A549 (cell line): ENCODE data around the gene NECTIN1. TPM values are rescaled to one million over a fixed set of nuclear protein-coding genes. Genes with fewer than 3 reads are reported as not detected.

Experiments used
- ATAC-seq, 2 experiments: fragments of 200-7000 bp in 1 of 2; fragments of >200 bp in 1 of 2; cut with Nextera tagmentation in 1 of 2; cut with Tn5 transposase in 1 of 2; 3 replicates each; pipeline versions ENCODE4 v1.8.0 to v1.9.1; 2018 to 2020; ENCODE audit warnings: mild to moderate bottlenecking in 1 of 2, moderate library complexity in 1 of 2
- CTCF ChIA-PET: fragments of 300-600 bp; sonication (Branson Sonifier 250); formaldehyde crosslinking; extraction: SDS; loops from one replicate; lab custom pipeline; 2021; ENCODE audit warnings: antibody characterized with exemption, inconsistent platforms; lab: Yijun Ruan, JAX
- POLR2A ChIA-PET: fragments of 350-600 bp; formaldehyde crosslinking; extraction: SDS; loops from one replicate; lab custom pipeline; 2021; ENCODE audit warnings: antibody characterized with exemption, inconsistent platforms; lab: Yijun Ruan, JAX
- DNase-seq, 2 experiments: peaks; one replicate each; pipeline versions ENCODE4 v3.0.0 to v3.0.0-alpha.2; 2011 to 2016; ENCODE audit warnings: low read depth in 1 of 2, low spot score in 1 of 2
- FAIRE-seq: peaks from 2 replicates; lab custom pipeline; 2011; peaks lifted over from hg19 to GRCh38; lab: Jason Lieb, UNC
- H3K27ac ChIP-seq, 2 experiments: fragments of >200 bp; sonication (Bioruptor Twin); formaldehyde crosslinking; 3 replicates each; pipeline ENCODE4 v1.5.1; 2016 to 2017
- H3K4me1 ChIP-seq: fragments of >200 bp; sonication (Bioruptor Twin); formaldehyde crosslinking; 3 replicates; pipeline ENCODE4 v1.6.1; 2016
- H3K4me2 ChIP-seq: fragments of >200 bp; sonication (Bioruptor Twin); formaldehyde crosslinking; 3 replicates; pipeline ENCODE4 v1.6.1; 2016
- H3K4me3 ChIP-seq: fragments of >200 bp; sonication (Bioruptor Twin); formaldehyde crosslinking; 3 replicates; pipeline ENCODE4 v1.5.1; 2016
- H3K9me3 ChIP-seq: fragments of >200 bp; sonication (Bioruptor Twin); formaldehyde crosslinking; 3 replicates; pipeline ENCODE4 v1.6.1; 2016
- CEBPB ChIP-seq, 2 experiments: fragments of >200 bp in 1 of 2; sonication (Bioruptor Twin) in 1 of 2; formaldehyde crosslinking in 1 of 2; IDR thresholded peaks; 2 replicates each; pipeline ENCODE4 v1.6.1; 2012 to 2016
- CHD4 ChIP-seq: fragments of 200-600 bp; sonication (generic); IDR thresholded peaks from 2 replicates; pipeline ENCODE4 v1.6.1; 2016; ENCODE audit warnings: antibody characterized with exemption, mild to moderate bottlenecking, borderline replicate concordance
- EHMT2 ChIP-seq: fragments of 200-600 bp; sonication (generic); IDR thresholded peaks from 2 replicates; pipeline ENCODE4 v1.6.1; 2016; ENCODE audit warnings: antibody characterized with exemption, low read depth, mild to moderate bottlenecking, moderate library complexity
- ESRRA ChIP-seq: fragments of 150-350 bp; IDR thresholded peaks from 2 replicates; pipeline ENCODE4 v1.6.1; 2014; ENCODE audit warnings: mild to moderate bottlenecking, low read length, borderline replicate concordance
- FOSB ChIP-seq: fragments of 250-450 bp; sonication (Bioruptor Pico); IDR thresholded peaks from 2 replicates; pipeline ENCODE4 v1.5.0; 2020; ENCODE audit warnings: mild to moderate bottlenecking, moderate library complexity
- FOSL2 ChIP-seq, 2 experiments: fragments of 450-650 bp in 1 of 2; fragments of >200 bp in 1 of 2; sonication (Bioruptor Twin) in 1 of 2; formaldehyde crosslinking; IDR thresholded peaks; 2 replicates each; pipeline versions ENCODE4 v1.5.0 to v1.6.1; 2016 to 2020; ENCODE audit warnings: mild to moderate bottlenecking in 1 of 2, moderate library complexity in 1 of 2
- HOXA7 ChIP-seq: fragments of 250-450 bp; sonication (Bioruptor Pico); IDR thresholded peaks from 2 replicates; pipeline ENCODE4 v1.5.0; 2020; ENCODE audit warnings: mild to moderate bottlenecking, moderate library complexity
- HOXB13 ChIP-seq: fragments of 250-450 bp; sonication (Bioruptor Pico); IDR thresholded peaks from 2 replicates; pipeline ENCODE4 v1.5.0; 2020; ENCODE audit warnings: low read depth, mild to moderate bottlenecking, moderate library complexity
- JUN ChIP-seq, 2 experiments: fragments of >200 bp; sonication (Bioruptor Twin); formaldehyde crosslinking; IDR thresholded peaks; 2 replicates in 1 of 2; 3 replicates in 1 of 2; pipeline ENCODE4 v1.6.1; 2016 to 2017
- MAFK ChIP-seq: fragments of 450-650 bp; IDR thresholded peaks from 2 replicates; pipeline ENCODE4 v1.6.1; 2014; ENCODE audit not compliant: partially characterized antibody
- NPAS2 ChIP-seq: fragments of 250-450 bp; sonication (Bioruptor Pico); IDR thresholded peaks from 2 replicates; pipeline ENCODE4 v1.8.0; 2022; ENCODE audit warnings: mild to moderate bottlenecking, moderate library complexity, borderline replicate concordance
- RCOR1 ChIP-seq: fragments of 150-350 bp; IDR thresholded peaks from 2 replicates; pipeline ENCODE4 v1.6.1; 2014; ENCODE audit warnings: antibody characterized with exemption, low read length, low read depth
- RFX5 ChIP-seq: fragments of 450-650 bp; IDR thresholded peaks from 2 replicates; pipeline ENCODE4 v1.7.1; 2014; ENCODE audit warnings: antibody characterized with exemption, mild to moderate bottlenecking, moderate library complexity
- SMC3 ChIP-seq: fragments of >200 bp; sonication (Bioruptor Twin); formaldehyde crosslinking; IDR thresholded peaks from 3 replicates; pipeline ENCODE4 v1.6.1; 2018; ENCODE audit warnings: inconsistent platforms
- SREBF2 ChIP-seq: fragments of 450-650 bp; IDR thresholded peaks from 2 replicates; pipeline ENCODE4 v1.6.1; 2014; ENCODE audit warnings: mild to moderate bottlenecking, moderate library complexity
- ZSCAN20 ChIP-seq: fragments of 250-450 bp; sonication (Bioruptor Pico); IDR thresholded peaks from 2 replicates; pipeline ENCODE4 v1.8.0; 2022; ENCODE audit warnings: mild to moderate bottlenecking, moderate library complexity
- WGBS: methylation state at CpG from one replicate; pipeline ENCODE4 v1.1.6; 2017; ENCODE audit errors: missing lambda C conversion rate; 5-methylcytosine and 5-hydroxymethylcytosine counted together
- polyA plus RNA-seq, 4 experiments: library from polyadenylated mRNA; depleted of rRNA in 3 of 4; stranded (reverse); fragments of >200 nt; fragmentation: RNase III in 1 of 4; extraction: RNeasy Plus Mini Kit Qiagen cat#74134 plus additional on column Dnase treatment in 1 of 4; gene quantifications; 2 replicates in 3 of 4; 3 replicates in 1 of 4; pipeline ENCODE4 v1.2.3, GENCODE V29; 2011 to 2017
- TF ChIP-seq, protein P1 (sequence below): fragments of 200-600 bp; sonication (generic); IDR thresholded peaks from 2 replicates; pipeline ENCODE4 v1.6.1; 2016; ENCODE audit warnings: antibody characterized with exemption, mild to moderate bottlenecking, moderate library complexity
- TF ChIP-seq, protein P2 (sequence below): IDR thresholded peaks from 2 replicates; pipeline ENCODE4 v1.6.1; 2012
- TF ChIP-seq, protein P3 (sequence below): fragments of 150-350 bp; IDR thresholded peaks from 2 replicates; pipeline ENCODE4 v1.6.1; 2014; ENCODE audit warnings: low read depth, mild to moderate bottlenecking, low read length
- TF ChIP-seq, protein P4 (sequence below): fragments of >200 bp; sonication (Bioruptor Twin); formaldehyde crosslinking; IDR thresholded peaks from 2 replicates; pipeline ENCODE4 v1.6.1; 2016
- TF ChIP-seq, protein P5 (sequence below): fragments of >200 bp; sonication (Bioruptor Twin); formaldehyde crosslinking; IDR thresholded peaks from 3 replicates; pipeline ENCODE4 v1.5.1; 2016

Gene NECTIN1
- polyA plus RNA-seq, 2 of the 4 experiments (the other 2 are of a cell fraction), result 2.2 to 5.5 TPM

DNA sequence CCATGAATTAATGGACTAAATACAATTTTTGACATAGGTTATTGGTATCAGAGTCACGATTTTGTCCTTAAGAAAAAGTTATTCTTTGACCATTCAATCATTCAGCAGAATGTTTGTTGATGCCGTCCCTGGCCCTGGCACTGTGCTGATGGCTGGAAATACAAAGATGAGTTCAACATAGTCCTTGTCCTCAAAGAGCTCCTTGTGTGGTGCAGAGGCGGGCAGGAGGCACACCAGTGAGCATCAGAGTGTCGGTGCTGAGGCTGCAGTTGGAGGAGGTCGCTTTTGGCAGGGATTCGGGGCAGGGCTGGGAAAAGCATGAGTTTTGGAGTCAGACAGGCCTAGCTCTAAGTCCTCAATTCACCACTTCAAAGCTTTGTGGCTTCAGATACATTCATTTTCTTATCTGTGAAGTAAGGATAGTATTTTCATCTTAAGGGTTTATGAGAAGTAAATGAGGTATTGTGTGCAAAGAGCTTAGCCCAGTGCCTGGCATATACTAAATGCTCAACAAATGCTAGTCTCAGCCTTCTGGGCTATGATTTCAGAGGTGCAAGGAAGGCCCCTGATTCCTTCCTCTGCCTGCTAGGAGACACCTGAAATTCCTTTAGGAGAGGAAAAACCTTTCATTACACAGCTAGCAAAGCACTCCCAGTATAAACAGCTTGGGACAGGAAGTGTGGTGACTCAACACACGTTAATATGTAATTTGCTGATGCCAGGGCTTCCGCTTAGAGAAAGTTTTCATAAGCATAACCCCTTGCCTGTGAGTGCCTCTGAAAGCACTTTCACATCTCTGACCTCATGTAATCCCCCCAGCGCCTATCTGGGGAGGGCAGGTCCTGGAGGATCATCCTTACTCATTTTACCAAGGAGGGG lies 113.8 kb downstream of the NECTIN1 start:
- WGBS, result 56% methylated on average over 9 of the region's 9 CpGs
- H3K4me2 ChIP-seq, result peak overlapping the region; percentile 25; the same call in 2 of the 3 replicates
- POLR2A ChIA-PET, result interaction anchor here (0.6 kb wide), 1 partner anchor 18 kb away, joined by 3 read pairs; no protein-coding TSS in a partner anchor
- peaks cover 12% of the 10 kb centered on the region for H3K4me1 ChIP-seq
- H3K9me3 ChIP-seq, result no peaks in the 10 kb centered on the region; the same call in 2 of the 3 replicates
- FAIRE-seq (no peak), ATAC-seq (peak; percentile 84 to 85), DNase-seq (peak; percentile 56 to 65)
- no peak overlapping the region for H3K4me3 ChIP-seq
- peak; percentile 79 for TF ChIP-seq MAFK
- TF ChIP-seq RFX5, result no peak
- no peak for TF ChIP-seq FOSL2 (IDR thresholded peaks at IDR 0.05)
- peak; percentile 22; the same call in 1 of the 2 replicates for TF ChIP-seq FOSL2 (CRISPR knock-in tag; IDR thresholded peaks at IDR 0.05)
- peak overlapping the region; percentile 8 to 74; a peak in 4 of 6 replicates for H3K27ac ChIP-seq
- CTCF ChIA-PET, result interaction anchor here (0.8 to 1.6 kb wide), 3 partner anchors 81 to 132 kb away, joined by 3 read pairs; no protein-coding TSS in a partner anchor

DNA sequence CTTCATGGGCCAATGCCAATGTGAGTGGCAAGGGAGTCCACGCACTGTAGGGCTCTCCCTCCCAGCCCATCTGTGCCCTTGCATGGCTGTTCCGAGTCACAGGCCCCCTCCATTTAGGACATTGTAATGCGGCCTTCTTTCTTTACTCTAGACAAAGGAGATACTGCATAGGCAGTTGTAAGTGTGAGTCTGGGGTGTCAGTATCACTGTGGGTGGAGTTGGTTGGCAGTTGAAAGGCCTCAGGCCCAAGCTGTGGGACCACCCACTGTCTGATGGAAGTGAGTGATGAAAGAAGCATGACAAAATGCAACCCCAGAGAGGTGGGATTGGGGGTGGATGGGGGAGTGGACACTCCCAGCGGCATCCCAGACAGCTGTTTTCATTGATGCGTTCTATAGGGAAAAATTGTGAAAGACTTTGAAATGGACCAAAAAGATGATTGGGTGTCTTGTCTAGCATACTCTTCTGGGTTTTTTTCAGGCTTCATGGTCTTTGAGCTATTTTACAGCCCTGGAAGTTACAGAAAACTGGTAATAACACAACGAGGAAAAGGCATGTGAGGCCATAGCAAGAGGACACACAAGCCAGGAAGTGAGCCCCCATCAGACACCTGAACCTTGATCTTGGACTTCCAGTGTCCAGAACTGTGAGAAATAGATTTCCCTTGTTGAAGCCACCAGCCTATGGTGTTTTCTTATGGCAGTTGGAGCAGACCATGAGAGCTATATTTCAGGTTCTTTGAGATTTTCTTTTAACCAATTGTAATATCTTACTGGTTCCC lies 114.6 kb downstream of the NECTIN1 start:
- Histone ChIP-seq H3K4me3 (no peak overlapping the region), H3K4me1 (peaks cover 12% of the 10 kb centered on the region), H3K9me3 (no peaks in the 10 kb centered on the region; the same call in 2 of the 3 replicates), H3K27ac (no peak overlapping the region), H3K4me2 (no peak overlapping the region)
- FAIRE-seq, result no peak
- DNase-seq, result no peak
- CTCF ChIA-PET, result interaction anchor here (0.8 to 2.3 kb wide), 4 partner anchors 9 to 131 kb away, joined by 3 to 6 read pairs (median 3); no protein-coding TSS in a partner anchor
- no peak for TF ChIP-seq RCOR1
- TF ChIP-seq HOXA7 (CRISPR knock-in tag), result no peak
- no peak for TF ChIP-seq FOSB (CRISPR knock-in tag)
- TF ChIP-seq, protein P1, sequence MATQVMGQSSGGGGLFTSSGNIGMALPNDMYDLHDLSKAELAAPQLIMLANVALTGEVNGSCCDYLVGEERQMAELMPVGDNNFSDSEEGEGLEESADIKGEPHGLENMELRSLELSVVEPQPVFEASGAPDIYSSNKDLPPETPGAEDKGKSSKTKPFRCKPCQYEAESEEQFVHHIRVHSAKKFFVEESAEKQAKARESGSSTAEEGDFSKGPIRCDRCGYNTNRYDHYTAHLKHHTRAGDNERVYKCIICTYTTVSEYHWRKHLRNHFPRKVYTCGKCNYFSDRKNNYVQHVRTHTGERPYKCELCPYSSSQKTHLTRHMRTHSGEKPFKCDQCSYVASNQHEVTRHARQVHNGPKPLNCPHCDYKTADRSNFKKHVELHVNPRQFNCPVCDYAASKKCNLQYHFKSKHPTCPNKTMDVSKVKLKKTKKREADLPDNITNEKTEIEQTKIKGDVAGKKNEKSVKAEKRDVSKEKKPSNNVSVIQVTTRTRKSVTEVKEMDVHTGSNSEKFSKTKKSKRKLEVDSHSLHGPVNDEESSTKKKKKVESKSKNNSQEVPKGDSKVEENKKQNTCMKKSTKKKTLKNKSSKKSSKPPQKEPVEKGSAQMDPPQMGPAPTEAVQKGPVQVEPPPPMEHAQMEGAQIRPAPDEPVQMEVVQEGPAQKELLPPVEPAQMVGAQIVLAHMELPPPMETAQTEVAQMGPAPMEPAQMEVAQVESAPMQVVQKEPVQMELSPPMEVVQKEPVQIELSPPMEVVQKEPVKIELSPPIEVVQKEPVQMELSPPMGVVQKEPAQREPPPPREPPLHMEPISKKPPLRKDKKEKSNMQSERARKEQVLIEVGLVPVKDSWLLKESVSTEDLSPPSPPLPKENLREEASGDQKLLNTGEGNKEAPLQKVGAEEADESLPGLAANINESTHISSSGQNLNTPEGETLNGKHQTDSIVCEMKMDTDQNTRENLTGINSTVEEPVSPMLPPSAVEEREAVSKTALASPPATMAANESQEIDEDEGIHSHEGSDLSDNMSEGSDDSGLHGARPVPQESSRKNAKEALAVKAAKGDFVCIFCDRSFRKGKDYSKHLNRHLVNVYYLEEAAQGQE, result no peak
- TF ChIP-seq, protein P2, sequence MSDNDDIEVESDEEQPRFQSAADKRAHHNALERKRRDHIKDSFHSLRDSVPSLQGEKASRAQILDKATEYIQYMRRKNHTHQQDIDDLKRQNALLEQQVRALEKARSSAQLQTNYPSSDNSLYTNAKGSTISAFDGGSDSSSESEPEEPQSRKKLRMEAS, result no peak
- no peak for TF ChIP-seq HOXB13 (CRISPR knock-in tag)
- no peak for TF ChIP-seq JUN (IDR thresholded peaks at IDR 0.05)
- TF ChIP-seq, protein P3, sequence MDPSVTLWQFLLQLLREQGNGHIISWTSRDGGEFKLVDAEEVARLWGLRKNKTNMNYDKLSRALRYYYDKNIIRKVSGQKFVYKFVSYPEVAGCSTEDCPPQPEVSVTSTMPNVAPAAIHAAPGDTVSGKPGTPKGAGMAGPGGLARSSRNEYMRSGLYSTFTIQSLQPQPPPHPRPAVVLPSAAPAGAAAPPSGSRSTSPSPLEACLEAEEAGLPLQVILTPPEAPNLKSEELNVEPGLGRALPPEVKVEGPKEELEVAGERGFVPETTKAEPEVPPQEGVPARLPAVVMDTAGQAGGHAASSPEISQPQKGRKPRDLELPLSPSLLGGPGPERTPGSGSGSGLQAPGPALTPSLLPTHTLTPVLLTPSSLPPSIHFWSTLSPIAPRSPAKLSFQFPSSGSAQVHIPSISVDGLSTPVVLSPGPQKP, result no peak
- TF ChIP-seq SMC3, result no peak
- no peak for TF ChIP-seq NPAS2 (CRISPR knock-in tag)
- no peak for TF ChIP-seq ESRRA
- TF ChIP-seq, protein P4, sequence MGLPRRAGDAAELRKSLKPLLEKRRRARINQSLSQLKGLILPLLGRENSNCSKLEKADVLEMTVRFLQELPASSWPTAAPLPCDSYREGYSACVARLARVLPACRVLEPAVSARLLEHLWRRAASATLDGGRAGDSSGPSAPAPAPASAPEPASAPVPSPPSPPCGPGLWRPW, result no peak
- no peak for TF ChIP-seq SREBF2
- TF ChIP-seq, protein P5, sequence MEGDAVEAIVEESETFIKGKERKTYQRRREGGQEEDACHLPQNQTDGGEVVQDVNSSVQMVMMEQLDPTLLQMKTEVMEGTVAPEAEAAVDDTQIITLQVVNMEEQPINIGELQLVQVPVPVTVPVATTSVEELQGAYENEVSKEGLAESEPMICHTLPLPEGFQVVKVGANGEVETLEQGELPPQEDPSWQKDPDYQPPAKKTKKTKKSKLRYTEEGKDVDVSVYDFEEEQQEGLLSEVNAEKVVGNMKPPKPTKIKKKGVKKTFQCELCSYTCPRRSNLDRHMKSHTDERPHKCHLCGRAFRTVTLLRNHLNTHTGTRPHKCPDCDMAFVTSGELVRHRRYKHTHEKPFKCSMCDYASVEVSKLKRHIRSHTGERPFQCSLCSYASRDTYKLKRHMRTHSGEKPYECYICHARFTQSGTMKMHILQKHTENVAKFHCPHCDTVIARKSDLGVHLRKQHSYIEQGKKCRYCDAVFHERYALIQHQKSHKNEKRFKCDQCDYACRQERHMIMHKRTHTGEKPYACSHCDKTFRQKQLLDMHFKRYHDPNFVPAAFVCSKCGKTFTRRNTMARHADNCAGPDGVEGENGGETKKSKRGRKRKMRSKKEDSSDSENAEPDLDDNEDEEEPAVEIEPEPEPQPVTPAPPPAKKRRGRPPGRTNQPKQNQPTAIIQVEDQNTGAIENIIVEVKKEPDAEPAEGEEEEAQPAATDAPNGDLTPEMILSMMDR, result no peak
- no peak for TF ChIP-seq ZSCAN20
- TF ChIP-seq CHD4, result no peak
- TF ChIP-seq CEBPB (IDR thresholded peaks at IDR 0.05), result no peak
- TF ChIP-seq EHMT2, result no peak
- no peak for ATAC-seq
- 76% methylated on average over 5 of the region's 6 CpGs for WGBS
- POLR2A ChIA-PET, result no interaction called here
